Naive thymus-derived CD8-positive, alpha-beta T cell (primary cell): ENCODE data around the gene RPL14. TPM values are rescaled to one million over a fixed set of nuclear protein-coding genes. Genes with fewer than 3 reads are reported as not detected.
A peak's percentile ranks its signal among the peaks of the same experiment; 100 is the strongest.
"Not testable (repeated sequence)": the region's sequence is repeated elsewhere in the genome, so short reads cannot be mapped to it uniquely, and the experiment has no call there.

Source experiments
- ATAC-seq, 2 donors: fragments of 150-1000 bp; cut with Tn5 transposase in 1 of 2; sonication (Bioruptor Pico), chemical (Tn5 transposase) in 1 of 2; 1 replicate in 1 of 2; 2 replicates in 1 of 2; pipeline ENCODE4 v1.10.0; 2021; ENCODE audit warnings: mild to moderate bottlenecking in 2 of 2, moderate library complexity in 2 of 2
- POLR2A ChIA-PET: fragments of 350-600 bp; sonication (Branson Sonifier 250); formaldehyde crosslinking; loops from one replicate; lab custom pipeline; 2021; ENCODE audit warnings: antibody characterized with exemption; lab: Charles Lee
- DNase-seq, 10 donors: peaks; one replicate each; pipeline versions ENCODE4 v3.0.0 to v3.0.0-alpha.2; 2020 to 2022
- H3K27ac Mint-ChIP-seq, 10 donors: one replicate each; pipeline ENCODE4 v1.8.0; 2020 to 2022; ENCODE audit warnings: mild to moderate bottlenecking in 10 of 10, mixed read lengths in 10 of 10, moderate library complexity in 4 of 10, inconsistent platforms in 1 of 10
- H3K27me3 Mint-ChIP-seq, 5 donors: one replicate each; pipeline ENCODE4 v1.8.0; 2021 to 2022; ENCODE audit warnings: mixed read lengths in 5 of 5
- H3K36me3 Mint-ChIP-seq, 3 donors: one replicate each; pipeline ENCODE4 v1.8.0; 2020 to 2022; ENCODE audit warnings: mixed read lengths in 3 of 3, mild to moderate bottlenecking in 2 of 3, inconsistent platforms in 1 of 3
- H3K4me1 Mint-ChIP-seq, 4 donors: one replicate each; pipeline ENCODE4 v1.8.0; 2021 to 2022; ENCODE audit warnings: mixed read lengths in 4 of 4
- H3K4me3 Mint-ChIP-seq, 10 donors: one replicate each; pipeline ENCODE4 v1.8.0; 2020 to 2022; ENCODE audit warnings: mild to moderate bottlenecking in 10 of 10, mixed read lengths in 10 of 10, moderate library complexity in 6 of 10, inconsistent platforms in 1 of 10
- H3K9me3 Mint-ChIP-seq, 9 donors: one replicate each; pipeline ENCODE4 v1.8.0; 2020 to 2022; ENCODE audit warnings: mixed read lengths in 9 of 9, mild to moderate bottlenecking in 3 of 9, inconsistent platforms in 1 of 9, moderate library complexity in 1 of 9
- polyA plus RNA-seq, 3 donors: library from polyadenylated mRNA; unstranded; fragments of 300-500 nt; fragmentation: Illumina TruSeq; gene quantifications; one replicate each; pipeline ENCODE4 v1.2.3, GENCODE V29; 2021
- total RNA-seq, 8 experiments: library from RNA in 2 of 8; stranded (reverse) in 2 of 8; gene quantifications; one replicate each; pipeline ENCODE4 v1.2.3 and lab custom pipeline; 2021 to 2026

RPL14 gene
- total and polyA plus RNA-seq, 5 experiments from 2014 or later, result 1,654 to 3,475 (median 1,909) TPM

- ATAC-seq (no peak), DNase-seq (no peak)
- peak overlapping the region in 5 of 10 donors; percentile 6 to 100 (median 99) for H3K27ac Mint-ChIP-seq
- H3K4me3 Mint-ChIP-seq, result peak overlapping the region in 5 of 10 donors; percentile 1 to 94 (median 15)
- H3K4me1 Mint-ChIP-seq, result peaks cover 14 to 33% (median 30%) of the 10 kb centered on the region in 4 donors
- H3K27me3 Mint-ChIP-seq, result peaks cover 0 to 1% (median 0%) of the 10 kb centered on the region in 5 donors
- POLR2A ChIA-PET, result interaction anchor here (0.9 to 3.0 kb wide), 5 partner anchors 12 to 1510 kb away, joined by 4 to 17 read pairs (median 4); partner anchors contain the start of genes EIF1B, ULK4 and ZNF620
- peaks cover 0 to 11% (median 7%) of the 10 kb centered on the region in 3 donors for H3K36me3 Mint-ChIP-seq
- peaks cover 0 to 8% (median 0%) of the 10 kb centered on the region in 9 donors for H3K9me3 Mint-ChIP-seq
Measured at GRCh38 chr3:40451551-40451950, 5.6 kb upstream of the RPL14 start.

GRCh38 chr3:40452057-40452456 is 5.1 kb upstream of the RPL14 start:
- POLR2A ChIA-PET, result interaction anchor here (0.9 to 3.3 kb wide), 7 partner anchors 13 to 1510 kb away, joined by 3 to 22 read pairs (median 6); partner anchors contain the start of genes EIF1B, ULK4, ZNF619 and ZNF620

GRCh38 chr3:40452562-40452875 is 4.6 kb upstream of the RPL14 start:
- Mint-ChIP-seq H3K36me3 (peaks cover 0 to 8% (median 2%) of the 10 kb centered on the region in 3 donors), H3K4me1 (peaks cover 14 to 39% (median 37%) of the 10 kb centered on the region in 4 donors), H3K4me3 (peak overlapping the region; percentile 91 to 98 (median 96)), H3K27ac (peak overlapping the region; percentile 97 to 100 (median 100)), H3K9me3 (peaks cover 0 to 8% (median 0%) of the 10 kb centered on the region in 9 donors), H3K27me3 (peaks cover 0 to 1% (median 0%) of the 10 kb centered on the region in 5 donors)
- DNase-seq (no peak), ATAC-seq (no peak)
- POLR2A ChIA-PET, result interaction anchor here (0.9 to 3.3 kb wide), 7 partner anchors 13 to 1509 kb away, joined by 3 to 22 read pairs (median 6); partner anchors contain the start of genes EIF1B, ULK4, ZNF619 and ZNF620

More at GRCh38 chr3:40452057-40452456, 5.1 kb upstream of the RPL14 start:
- Mint-ChIP-seq H3K4me3 (peak overlapping the region; percentile 91 to 98 (median 96)), H3K36me3 (peaks cover 0 to 11% (median 2%) of the 10 kb centered on the region in 3 donors), H3K9me3 (peaks cover 0 to 8% (median 0%) of the 10 kb centered on the region in 9 donors), H3K4me1 (peaks cover 13 to 37% (median 35%) of the 10 kb centered on the region in 4 donors), H3K27ac (peak overlapping the region; percentile 97 to 100 (median 100)), H3K27me3 (peaks cover 0 to 1% (median 0%) of the 10 kb centered on the region in 5 donors)
- DNase-seq (no peak), ATAC-seq (no peak)

GRCh38 chr3:40452876-40453730 is 4.0 kb upstream of the RPL14 start:
- H3K27ac Mint-ChIP-seq, result peak overlapping the region; percentile 97 to 100 (median 100)
- POLR2A ChIA-PET, result interaction anchor here (0.6 to 3.3 kb wide), 11 partner anchors 9 to 1509 kb away, joined by 3 to 22 read pairs (median 5); partner anchors contain the start of genes EIF1B, ULK4, ZNF619 and ZNF620
- DNase-seq (peak; percentile 85 to 98 (median 94)), ATAC-seq (peak; percentile 90)
- H3K9me3 Mint-ChIP-seq, result peaks cover 0 to 8% (median 0%) of the 10 kb centered on the region in 9 donors
- H3K36me3 Mint-ChIP-seq, result peaks cover 0 to 11% (median 2%) of the 10 kb centered on the region in 3 donors
- H3K4me3 Mint-ChIP-seq, result peak overlapping the region; percentile 91 to 98 (median 96)
- H3K4me1 Mint-ChIP-seq, result peaks cover 18 to 44% (median 42%) of the 10 kb centered on the region in 4 donors
- peaks cover 0 to 1% (median 0%) of the 10 kb centered on the region in 5 donors for H3K27me3 Mint-ChIP-seq

GRCh38 chr3:40453933-40454332 is 3.2 kb upstream of the RPL14 start:
- Mint-ChIP-seq H3K4me3 (peak overlapping the region in 9 of 10 donors; percentile 91 to 98 (median 97)), H3K36me3 (peaks cover 0 to 18% (median 2%) of the 10 kb centered on the region in 3 donors), H3K27ac (peak overlapping the region in 8 of 10 donors; percentile 9 to 100 (median 99)), H3K4me1 (peaks cover 20 to 53% (median 48%) of the 10 kb centered on the region in 4 donors), H3K27me3 (peaks cover 0 to 1% (median 0%) of the 10 kb centered on the region in 5 donors), H3K9me3 (peaks cover 0 to 8% (median 0%) of the 10 kb centered on the region in 9 donors)
- no peak for DNase-seq
- ATAC-seq, result no peak
- POLR2A ChIA-PET, result interaction anchor here (0.6 to 3.3 kb wide), 6 partner anchors 10 to 1508 kb away, joined by 4 to 22 read pairs (median 12); partner anchors contain the start of genes EIF1B, ULK4, ZNF619 and ZNF621

GRCh38 chr3:40455328-40455727 is 1.8 kb upstream of the RPL14 start:
- POLR2A ChIA-PET, result no interaction called here
- H3K27ac Mint-ChIP-seq, result peak overlapping the region in 7 of 10 donors; percentile 11 to 99 (median 96)
- H3K36me3 Mint-ChIP-seq, result peaks cover 0 to 26% (median 3%) of the 10 kb centered on the region in 3 donors
- peaks cover 0 to 8% (median 0%) of the 10 kb centered on the region in 9 donors for H3K9me3 Mint-ChIP-seq
- ATAC-seq (no peak), DNase-seq (no peak)
- peaks cover 0 to 1% (median 0%) of the 10 kb centered on the region in 5 donors for H3K27me3 Mint-ChIP-seq
- peak overlapping the region in 9 of 10 donors; percentile 50 to 97 (median 90) for H3K4me3 Mint-ChIP-seq
- H3K4me1 Mint-ChIP-seq, result peaks cover 20 to 61% (median 54%) of the 10 kb centered on the region in 4 donors

- ATAC-seq (no peak), DNase-seq (no peak)
- H3K36me3 Mint-ChIP-seq, result peaks cover 3 to 34% (median 6%) of the 10 kb centered on the region in 3 donors
- peaks cover 0 to 8% (median 0%) of the 10 kb centered on the region in 9 donors for H3K9me3 Mint-ChIP-seq
- peak overlapping the region; percentile 93 to 100 (median 97) for H3K27ac Mint-ChIP-seq
- peaks cover 0 to 1% (median 0%) of the 10 kb centered on the region in 5 donors for H3K27me3 Mint-ChIP-seq
- H3K4me1 Mint-ChIP-seq, result peaks cover 20 to 66% (median 56%) of the 10 kb centered on the region in 4 donors
- POLR2A ChIA-PET, result interaction anchor here (0.6 to 2.7 kb wide), 12 partner anchors 12 to 1557 kb away, joined by 3 to 21 read pairs (median 4); partner anchors contain the start of genes CTNNB1, EIF1B, ZNF619 and ZNF620
- peak overlapping the region; percentile 85 to 99 (median 92) for H3K4me3 Mint-ChIP-seq
Measured at GRCh38 chr3:40456279-40456939, 730 bp upstream of the RPL14 start.

- DNase-seq (no peak), ATAC-seq (no peak)
- Mint-ChIP-seq H3K4me3 (peak overlapping the region; percentile 85 to 99 (median 92)), H3K4me1 (peaks cover 14 to 54% (median 44%) of the 10 kb centered on the region in 4 donors), H3K27me3 (no peaks in the 10 kb centered on the region), H3K36me3 (peaks cover 3 to 54% (median 17%) of the 10 kb centered on the region in 3 donors), H3K27ac (peak overlapping the region; percentile 43 to 98 (median 92)), H3K9me3 (peaks cover 0 to 8% (median 0%) of the 10 kb centered on the region in 9 donors)
- POLR2A ChIA-PET, result interaction anchor here (1.9 to 2.7 kb wide), 4 partner anchors 19 to 1555 kb away, joined by 4 to 21 read pairs (median 17); partner anchors contain the start of genes EIF1B, ZNF619 and ZNF621
Measured at GRCh38 chr3:40458473-40458872, 1.3 kb downstream of the RPL14 start.

GRCh38 chr3:40460481-40460880 is 3.3 kb downstream of the RPL14 start:
- POLR2A ChIA-PET, ATAC-seq, DNase-seq, H3K27me3 Mint-ChIP-seq: not testable (repeated sequence)
- H3K4me3 Mint-ChIP-seq, result peak overlapping the region in 2 of 10 donors; percentile 24 to 26
- H3K36me3 Mint-ChIP-seq, result peaks cover 3 to 70% (median 21%) of the 10 kb centered on the region in 3 donors
- peak overlapping the region in 3 of 10 donors; percentile 53 to 80 (median 61) for H3K27ac Mint-ChIP-seq
- H3K4me1 Mint-ChIP-seq, result peaks cover 27 to 71% (median 55%) of the 10 kb centered on the region in 4 donors
- H3K9me3 Mint-ChIP-seq, result peaks cover 0 to 14% (median 0%) of the 10 kb centered on the region in 9 donors

- POLR2A ChIA-PET, result interaction anchor here (0.7 to 0.9 kb wide), 2 partner anchors 16 to 1631 kb away, joined by 3 read pairs; no protein-coding TSS in a partner anchor
- no peaks in the 10 kb centered on the region for H3K27me3 Mint-ChIP-seq
- H3K27ac Mint-ChIP-seq, result peak overlapping the region in 6 of 10 donors; percentile 4 to 56 (median 44)
- no peak for DNase-seq
- H3K4me1 Mint-ChIP-seq, result peaks cover 27 to 77% (median 51%) of the 10 kb centered on the region in 4 donors
- peaks cover 3 to 73% (median 23%) of the 10 kb centered on the region in 3 donors for H3K36me3 Mint-ChIP-seq
- peak overlapping the region in 1 of 10 donors; percentile 22 for H3K4me3 Mint-ChIP-seq
- ATAC-seq, result no peak
- H3K9me3 Mint-ChIP-seq, result peaks cover 0 to 8% (median 0%) of the 10 kb centered on the region in 9 donors
Measured at GRCh38 chr3:40461161-40461560, 4.0 kb downstream of the RPL14 start.

GRCh38 chr3:40462838-40463237 is 5.7 kb downstream of the RPL14 start:
- H3K36me3 Mint-ChIP-seq, result peaks cover 7 to 76% (median 23%) of the 10 kb centered on the region in 3 donors
- ATAC-seq, H3K27me3 Mint-ChIP-seq, DNase-seq, H3K9me3 Mint-ChIP-seq, H3K27ac Mint-ChIP-seq: not testable (repeated sequence)
- POLR2A ChIA-PET, result interaction anchor here (1.5 kb wide), 1 partner anchor 15 kb away, joined by 3 read pairs; the partner anchor contains the start of gene ZNF619
- H3K4me3 Mint-ChIP-seq, result peak overlapping the region in 1 of 10 donors; percentile 10
- peaks cover 24 to 65% (median 40%) of the 10 kb centered on the region in 4 donors for H3K4me1 Mint-ChIP-seq
